Pancreas (tissue), 10 donors: ENCODE results near the gene POLD4. TPM values are rescaled to one million over a fixed set of nuclear protein-coding genes. Genes with fewer than 3 reads are reported as not detected.

ENCODE experiments used
- ATAC-seq, 4 donors: fragments of 200-7000 bp; cut with Tn5 transposase; one replicate each; pipeline versions ENCODE4 v1.8.0 to v1.9.1; 2020; ENCODE audit warnings: mild to moderate bottlenecking in 4 of 4, moderate library complexity in 4 of 4
- DNase-seq, 6 donors: peaks; one replicate each; pipeline ENCODE4 v3.0.0-alpha.2; 2020
- FAIRE-seq: peaks from 2 replicates; lab custom pipeline; 2012; peaks lifted over from hg19 to GRCh38; lab: Jason Lieb, UNC
- H3K27ac ChIP-seq, 4 donors: fragments of 200-600 bp; sonication (generic); 1 replicate in 3 of 4; 2 replicates in 1 of 4; pipeline versions ENCODE4 v1.5.0 to v1.8.0; 2020
- H3K27me3 ChIP-seq, 4 donors: fragments of 200-600 bp; one replicate each; pipeline ENCODE4 v1.8.0; 2021
- H3K36me3 ChIP-seq, 3 donors: fragments of 200-600 bp; sonication (generic) in 1 of 3; one replicate each; pipeline versions ENCODE4 v1.5.0 to v1.8.0; 2020 to 2021
- H3K4me1 ChIP-seq, 3 donors: fragments of 200-600 bp; one replicate each; pipeline ENCODE4 v1.8.0; 2021
- H3K4me3 ChIP-seq, 4 donors: fragments of 200-600 bp; sonication (generic) in 2 of 4; one replicate each; pipeline versions ENCODE4 v1.5.0 to v1.8.0; 2020 to 2021
- H3K9me3 ChIP-seq, 4 donors: fragments of 200-600 bp; one replicate each; pipeline ENCODE4 v1.8.0; 2021
- WGBS, 2 donors: extraction: QIAGEN DNeasy Blood & Tissue Kit; methylation state at CpG; one replicate each; pipeline ENCODE4 v1.1.7; 2013; 5-methylcytosine and 5-hydroxymethylcytosine counted together
- intact Hi-C, 3 donors: fragments of 100-400 bp; cut with DNase I; formaldehyde crosslinking; loops; one replicate each; pipeline versions ENCODE4 v1.11.1 to v1.14.2; 2022
- polyA plus RNA-seq, 2 donors: library from polyadenylated mRNA; stranded (reverse); fragments of 200-250 nt; gene quantifications; one replicate each; pipeline ENCODE4 v1.2.3, GENCODE V29; 2013
- total RNA-seq, 6 donors: library from RNA; stranded (reverse); fragmentation: NEBNext Ultra II Directional in 4 of 6; extraction: Animal tissue kit (Norgen Biotek cat#: 25700) in 4 of 6; gene quantifications; one replicate each; pipeline versions ENCODE4 v1.2.1 to v1.2.4, GENCODE V29; 2021 to 2023
- TF ChIP-seq, protein P1 (sequence below), 4 donors: fragments of 200-600 bp; sonication (generic) in 3 of 4; IDR thresholded peaks; one replicate each; pipeline versions ENCODE4 v1.5.0 to v1.8.0; 2021; ENCODE audit warnings: antibody characterized with exemption in 4 of 4
- donor health status: healthy with polysubstance abuse.
- donor health status: DM: no; HTN: no; CAD: no; lungs with moderate emphysema.
- donor health status: DM: no; HTN: no; CAD: no.
- donor health status: control.
- donor health status: control.
- donor health status: Bipolar disorder and iron deficiency.
- donor health status: DM: yes; HTN: yes; CAD: no.
- donor health status: DM: no; HTN: no; CAD: no.
- donor health status: DM: no; HTN: no; CAD: no.
- donor health status: DM: yes; HTN: yes; CAD: no.

POLD4 gene
- total and polyA plus RNA-seq, 8 donors: 35.0 to 99.3 (median 46.0) TPM

GRCh38 chr11:67317888-67318555 is 35.3 kb downstream of the POLD4 start:
- 0% methylated on average over 51 to 53 of the region's 53 CpGs for WGBS, 2 donors
- TF ChIP-seq, protein P1, sequence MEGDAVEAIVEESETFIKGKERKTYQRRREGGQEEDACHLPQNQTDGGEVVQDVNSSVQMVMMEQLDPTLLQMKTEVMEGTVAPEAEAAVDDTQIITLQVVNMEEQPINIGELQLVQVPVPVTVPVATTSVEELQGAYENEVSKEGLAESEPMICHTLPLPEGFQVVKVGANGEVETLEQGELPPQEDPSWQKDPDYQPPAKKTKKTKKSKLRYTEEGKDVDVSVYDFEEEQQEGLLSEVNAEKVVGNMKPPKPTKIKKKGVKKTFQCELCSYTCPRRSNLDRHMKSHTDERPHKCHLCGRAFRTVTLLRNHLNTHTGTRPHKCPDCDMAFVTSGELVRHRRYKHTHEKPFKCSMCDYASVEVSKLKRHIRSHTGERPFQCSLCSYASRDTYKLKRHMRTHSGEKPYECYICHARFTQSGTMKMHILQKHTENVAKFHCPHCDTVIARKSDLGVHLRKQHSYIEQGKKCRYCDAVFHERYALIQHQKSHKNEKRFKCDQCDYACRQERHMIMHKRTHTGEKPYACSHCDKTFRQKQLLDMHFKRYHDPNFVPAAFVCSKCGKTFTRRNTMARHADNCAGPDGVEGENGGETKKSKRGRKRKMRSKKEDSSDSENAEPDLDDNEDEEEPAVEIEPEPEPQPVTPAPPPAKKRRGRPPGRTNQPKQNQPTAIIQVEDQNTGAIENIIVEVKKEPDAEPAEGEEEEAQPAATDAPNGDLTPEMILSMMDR (IDR thresholded peaks at IDR 0.05): no peak
- FAIRE-seq: no peak
- Histone ChIP-seq H3K36me3 (no peaks in the 10 kb centered on the region), H3K4me3 (peak overlapping the region; percentile 73 to 96 (median 76)), H3K4me1 (peaks cover 0 to 13% (median 6%) of the 10 kb centered on the region in 3 donors), H3K27me3 (no peaks in the 10 kb centered on the region), H3K27ac (peak overlapping the region; percentile 77 to 98 (median 85)), H3K9me3 (no peaks in the 10 kb centered on the region)
- intact Hi-C loops: loop anchor here in 1 of 3 donors (10.0 kb wide), 1 partner anchor 233 kb away; no protein-coding TSS in a partner anchor
- ATAC-seq: peak; percentile 45 to 64 (median 58)
- DNase-seq: peak in 3 of 6 donors; percentile 70 to 89 (median 80)

DNA sequence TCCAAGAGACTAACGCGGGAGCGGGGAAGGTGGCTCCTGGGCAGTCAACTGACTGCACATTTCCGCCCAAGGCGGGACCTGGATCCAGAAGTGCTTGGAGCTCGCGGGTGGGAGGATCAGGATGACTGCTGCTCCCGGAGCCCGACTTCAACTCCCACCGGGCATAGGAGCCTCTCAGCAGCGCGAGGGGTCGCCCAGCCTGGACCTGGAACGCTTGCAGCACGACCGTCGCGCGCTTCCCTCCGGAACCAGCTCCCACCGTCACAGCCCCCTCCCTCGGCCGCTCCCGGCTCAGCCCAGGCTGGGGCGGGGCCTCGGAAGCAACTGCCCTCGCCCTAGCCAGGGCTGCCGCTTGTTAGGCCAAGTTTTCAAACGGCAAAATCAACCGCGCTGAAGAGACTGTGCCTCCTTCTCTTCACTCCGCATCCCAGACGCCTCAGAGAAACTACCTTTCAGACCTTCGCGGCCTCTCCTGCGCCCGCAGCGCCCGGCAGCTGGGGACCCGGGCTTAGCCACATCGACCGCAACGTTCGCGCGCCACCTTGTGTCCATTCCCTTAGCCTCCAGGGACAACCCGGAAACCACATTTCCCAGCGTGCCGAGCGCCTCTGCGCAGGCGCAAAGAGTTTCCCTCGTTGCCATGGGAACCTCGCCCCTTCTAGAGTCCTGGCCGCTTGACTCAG is 36.0 kb downstream of the POLD4 start:
- ATAC-seq: peak; percentile 90 to 95 (median 90)
- intact Hi-C loops: loop anchor here in 1 of 3 donors (10.0 kb wide), 1 partner anchor 233 kb away; no protein-coding TSS in a partner anchor

GRCh38 chr11:67316882-67317204 is 36.5 kb downstream of the POLD4 start:
- Histone ChIP-seq H3K27me3 (no peaks in the 10 kb centered on the region), H3K4me3 (peak overlapping the region; percentile 73 to 96 (median 76)), H3K9me3 (no peaks in the 10 kb centered on the region), H3K36me3 (no peaks in the 10 kb centered on the region), H3K27ac (peak overlapping the region; percentile 77 to 98 (median 85)), H3K4me1 (peaks cover 0 to 13% (median 6%) of the 10 kb centered on the region in 3 donors)
- TF ChIP-seq, protein P1 (IDR thresholded peaks at IDR 0.05): no peak
- FAIRE-seq (no peak), DNase-seq (no peak), ATAC-seq (peak in 2 of 4 donors; percentile 1)
- intact Hi-C loops: loop anchor here in 1 of 3 donors (10.0 kb wide), 1 partner anchor 232 kb away; no protein-coding TSS in a partner anchor
- WGBS, 2 donors: 0% methylated on average over 10 of the region's 10 CpGs

More for the DNA sequence above, 36.0 kb downstream of the POLD4 start:
- Histone ChIP-seq H3K27me3 (no peaks in the 10 kb centered on the region), H3K4me3 (peak overlapping the region; percentile 73 to 96 (median 76)), H3K9me3 (no peaks in the 10 kb centered on the region), H3K27ac (peak overlapping the region; percentile 77 to 98 (median 85)), H3K36me3 (no peaks in the 10 kb centered on the region), H3K4me1 (peaks cover 0 to 13% (median 6%) of the 10 kb centered on the region in 3 donors)
- FAIRE-seq (no peak), DNase-seq (peak; percentile 95 to 99 (median 98))
- TF ChIP-seq, protein P1 (IDR thresholded peaks at IDR 0.05): peak; percentile 79 to 88 (median 82)
- 0 to 1% methylated on average over 54 to 55 of the region's 55 CpGs for WGBS, 2 donors

GRCh38 chr11:67315325-67315909 is 37.9 kb downstream of the POLD4 start:
- Histone ChIP-seq H3K4me1 (peaks cover 0 to 13% (median 6%) of the 10 kb centered on the region in 3 donors), H3K4me3 (no peak overlapping the region), H3K36me3 (no peaks in the 10 kb centered on the region), H3K9me3 (no peaks in the 10 kb centered on the region), H3K27ac (no peak overlapping the region), H3K27me3 (no peaks in the 10 kb centered on the region)
- TF ChIP-seq, protein P1 (IDR thresholded peaks at IDR 0.05): no peak
- intact Hi-C loops: loop anchor here in 1 of 3 donors (10.0 kb wide), 1 partner anchor 231 kb away; no protein-coding TSS in a partner anchor
- FAIRE-seq (no peak), DNase-seq (no peak), ATAC-seq (no peak)
- WGBS, 2 donors: 72 to 80% methylated on average over 9 of the region's 9 CpGs
